Measurements from ENCODE around the gene NANOS3. TPM values are rescaled to one million over a fixed set of nuclear protein-coding genes. Genes with fewer than 3 reads are reported as not detected.
"Not testable (repeated sequence)": the region's sequence is repeated elsewhere in the genome, so short reads cannot be mapped to it uniquely, and the experiment has no call there.

NANOS3 gene
- total RNA-seq, 1 donor, result not detected

GRCh38 chr19:13906910-13907309 is 30.0 kb downstream of the NANOS3 start:
- no peaks in the 10 kb centered on the region for H3K27me3 ChIP-seq (ENCODE audit: insufficient read depth, low read length)
- H3K4me3 ChIP-seq (ENCODE audit: low read length), result no peak overlapping the region
- no peaks in the 10 kb centered on the region for H3K9me3 ChIP-seq (ENCODE audit: low read depth, low read length)
- peaks cover 22% of the 10 kb centered on the region for H3K4me1 ChIP-seq (ENCODE audit: insufficient read depth, low read length)

GRCh38 chr19:13908674-13909073 is 31.7 kb downstream of the NANOS3 start:
- Histone ChIP-seq H3K4me1 (ENCODE audit: insufficient read depth, low read length) (peaks cover 18% of the 10 kb centered on the region), H3K4me3 (ENCODE audit: low read length) (no peak overlapping the region), H3K27me3 (ENCODE audit: insufficient read depth, low read length) (no peaks in the 10 kb centered on the region), H3K9me3 (ENCODE audit: low read depth, low read length) (no peaks in the 10 kb centered on the region)

GRCh38 chr19:13909430-13909829 is 32.5 kb downstream of the NANOS3 start:
- Histone ChIP-seq H3K9me3 (ENCODE audit: low read depth, low read length) (no peaks in the 10 kb centered on the region), H3K4me1 (ENCODE audit: insufficient read depth, low read length) (peaks cover 16% of the 10 kb centered on the region), H3K4me3 (ENCODE audit: low read length) (no peak overlapping the region), H3K27me3 (ENCODE audit: insufficient read depth, low read length) (no peaks in the 10 kb centered on the region)

- Histone ChIP-seq H3K27me3 (ENCODE audit: insufficient read depth, low read length) (no peaks in the 10 kb centered on the region), H3K9me3 (ENCODE audit: low read depth, low read length) (no peaks in the 10 kb centered on the region), H3K4me3 (ENCODE audit: low read length) (no peak overlapping the region), H3K4me1 (ENCODE audit: insufficient read depth, low read length) (no peaks in the 10 kb centered on the region)
Observed at GRCh38 chr19:13913352-13913751, 36.4 kb downstream of the NANOS3 start.

GRCh38 chr19:13914777-13915176 is 37.8 kb downstream of the NANOS3 start:
- no peaks in the 10 kb centered on the region for H3K27me3 ChIP-seq (ENCODE audit: insufficient read depth, low read length)
- H3K4me3 ChIP-seq (ENCODE audit: low read length), result no peak overlapping the region
- no peaks in the 10 kb centered on the region for H3K4me1 ChIP-seq (ENCODE audit: insufficient read depth, low read length)
- H3K9me3 ChIP-seq (ENCODE audit: low read depth, low read length), result no peaks in the 10 kb centered on the region

GRCh38 chr19:13917888-13918406 is 41.0 kb downstream of the NANOS3 start:
- Histone ChIP-seq H3K4me3 (ENCODE audit: low read length) (no peak overlapping the region), H3K4me1 (ENCODE audit: insufficient read depth, low read length) (no peaks in the 10 kb centered on the region), H3K9me3 (ENCODE audit: low read depth, low read length) (no peaks in the 10 kb centered on the region), H3K27me3 (ENCODE audit: insufficient read depth, low read length) (no peaks in the 10 kb centered on the region)

GRCh38 chr19:13918726-13919411 is 41.9 kb downstream of the NANOS3 start:
- Histone ChIP-seq H3K4me3 (ENCODE audit: low read length) (no peak overlapping the region), H3K9me3 (ENCODE audit: low read depth, low read length) (no peaks in the 10 kb centered on the region), H3K4me1 (ENCODE audit: insufficient read depth, low read length) (no peaks in the 10 kb centered on the region), H3K27me3 (ENCODE audit: insufficient read depth, low read length) (no peaks in the 10 kb centered on the region)

- H3K4me1 ChIP-seq (ENCODE audit: insufficient read depth, low read length), result no peaks in the 10 kb centered on the region
- H3K9me3 ChIP-seq (ENCODE audit: low read depth, low read length), result no peaks in the 10 kb centered on the region
- no peaks in the 10 kb centered on the region for H3K27me3 ChIP-seq (ENCODE audit: insufficient read depth, low read length)
- H3K4me3 ChIP-seq (ENCODE audit: low read length), result no peak overlapping the region
Observed at GRCh38 chr19:13920524-13920923, 43.6 kb downstream of the NANOS3 start.

GRCh38 chr19:13920940-13921747 is 44.2 kb downstream of the NANOS3 start:
- no peaks in the 10 kb centered on the region for H3K27me3 ChIP-seq (ENCODE audit: insufficient read depth, low read length)
- H3K4me3 ChIP-seq (ENCODE audit: low read length), result no peak overlapping the region
- no peaks in the 10 kb centered on the region for H3K4me1 ChIP-seq (ENCODE audit: insufficient read depth, low read length)

GRCh38 chr19:13922118-13922517 is 45.2 kb downstream of the NANOS3 start:
- not testable (repeated sequence) for H3K27me3 ChIP-seq (ENCODE audit: insufficient read depth, low read length); H3K4me3 ChIP-seq (ENCODE audit: low read length); H3K4me1 ChIP-seq (ENCODE audit: insufficient read depth, low read length)

More at GRCh38 chr19:13920940-13921747, 44.2 kb downstream of the NANOS3 start:
- H3K9me3 ChIP-seq (ENCODE audit: low read depth, low read length), result no peaks in the 10 kb centered on the region

GRCh38 chr19:13923194-13923987 is 46.5 kb downstream of the NANOS3 start:
- peaks cover 8% of the 10 kb centered on the region for H3K4me1 ChIP-seq (ENCODE audit: insufficient read depth, low read length)
- H3K9me3 ChIP-seq (ENCODE audit: low read depth, low read length), result no peaks in the 10 kb centered on the region
- no peak overlapping the region for H3K4me3 ChIP-seq (ENCODE audit: low read length)
- H3K27me3 ChIP-seq (ENCODE audit: insufficient read depth, low read length), result no peaks in the 10 kb centered on the region

More at GRCh38 chr19:13922118-13922517, 45.2 kb downstream of the NANOS3 start:
- not testable (repeated sequence) for H3K9me3 ChIP-seq (ENCODE audit: low read depth, low read length)

GRCh38 chr19:13926010-13926409 is 49.1 kb downstream of the NANOS3 start:
- peaks cover 8% of the 10 kb centered on the region for H3K4me1 ChIP-seq (ENCODE audit: insufficient read depth, low read length)
- no peak overlapping the region for H3K4me3 ChIP-seq (ENCODE audit: low read length)
- no peaks in the 10 kb centered on the region for H3K27me3 ChIP-seq (ENCODE audit: insufficient read depth, low read length)
- no peaks in the 10 kb centered on the region for H3K9me3 ChIP-seq (ENCODE audit: low read depth, low read length)

- H3K9me3 ChIP-seq (ENCODE audit: low read depth, low read length), result no peaks in the 10 kb centered on the region
- H3K27me3 ChIP-seq (ENCODE audit: insufficient read depth, low read length), result no peaks in the 10 kb centered on the region
- H3K4me1 ChIP-seq (ENCODE audit: insufficient read depth, low read length), result peaks cover 8% of the 10 kb centered on the region
- H3K4me3 ChIP-seq (ENCODE audit: low read length), result no peak overlapping the region
Observed at GRCh38 chr19:13926715-13927114, 49.8 kb downstream of the NANOS3 start.

- Histone ChIP-seq H3K9me3 (ENCODE audit: low read depth, low read length) (no peaks in the 10 kb centered on the region), H3K4me3 (ENCODE audit: low read length) (no peak overlapping the region), H3K4me1 (ENCODE audit: insufficient read depth, low read length) (peaks cover 8% of the 10 kb centered on the region), H3K27me3 (ENCODE audit: insufficient read depth, low read length) (no peaks in the 10 kb centered on the region)
Observed at GRCh38 chr19:13929340-13929739, 52.4 kb downstream of the NANOS3 start.

- H3K9me3 ChIP-seq (ENCODE audit: low read depth, low read length), result no peaks in the 10 kb centered on the region
- peaks cover 8% of the 10 kb centered on the region for H3K4me1 ChIP-seq (ENCODE audit: insufficient read depth, low read length)
- no peak overlapping the region for H3K4me3 ChIP-seq (ENCODE audit: low read length)
- H3K27me3 ChIP-seq (ENCODE audit: insufficient read depth, low read length), result no peaks in the 10 kb centered on the region
Observed at GRCh38 chr19:13929956-13930355, 53.0 kb downstream of the NANOS3 start.

Data from mononuclear cell (primary cell).